Activated CD4-positive, alpha-beta T cell treated with anti-CD3 and anti-CD28 coated beads, Interleukin-10, Interleukin-2, amounts not matched to agents 100 ng/mL and 50 ng/mL, durations not matched to agents 16 hours and 8 hours (primary cell): ENCODE data around the gene CRIP2.

Source experiments
- DNase-seq: peaks from one replicate; pipeline ENCODE4 v3.0.0-alpha.2; 2020

Gene CRIP2, protein sequence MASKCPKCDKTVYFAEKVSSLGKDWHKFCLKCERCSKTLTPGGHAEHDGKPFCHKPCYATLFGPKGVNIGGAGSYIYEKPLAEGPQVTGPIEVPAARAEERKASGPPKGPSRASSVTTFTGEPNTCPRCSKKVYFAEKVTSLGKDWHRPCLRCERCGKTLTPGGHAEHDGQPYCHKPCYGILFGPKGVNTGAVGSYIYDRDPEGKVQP

DNA sequence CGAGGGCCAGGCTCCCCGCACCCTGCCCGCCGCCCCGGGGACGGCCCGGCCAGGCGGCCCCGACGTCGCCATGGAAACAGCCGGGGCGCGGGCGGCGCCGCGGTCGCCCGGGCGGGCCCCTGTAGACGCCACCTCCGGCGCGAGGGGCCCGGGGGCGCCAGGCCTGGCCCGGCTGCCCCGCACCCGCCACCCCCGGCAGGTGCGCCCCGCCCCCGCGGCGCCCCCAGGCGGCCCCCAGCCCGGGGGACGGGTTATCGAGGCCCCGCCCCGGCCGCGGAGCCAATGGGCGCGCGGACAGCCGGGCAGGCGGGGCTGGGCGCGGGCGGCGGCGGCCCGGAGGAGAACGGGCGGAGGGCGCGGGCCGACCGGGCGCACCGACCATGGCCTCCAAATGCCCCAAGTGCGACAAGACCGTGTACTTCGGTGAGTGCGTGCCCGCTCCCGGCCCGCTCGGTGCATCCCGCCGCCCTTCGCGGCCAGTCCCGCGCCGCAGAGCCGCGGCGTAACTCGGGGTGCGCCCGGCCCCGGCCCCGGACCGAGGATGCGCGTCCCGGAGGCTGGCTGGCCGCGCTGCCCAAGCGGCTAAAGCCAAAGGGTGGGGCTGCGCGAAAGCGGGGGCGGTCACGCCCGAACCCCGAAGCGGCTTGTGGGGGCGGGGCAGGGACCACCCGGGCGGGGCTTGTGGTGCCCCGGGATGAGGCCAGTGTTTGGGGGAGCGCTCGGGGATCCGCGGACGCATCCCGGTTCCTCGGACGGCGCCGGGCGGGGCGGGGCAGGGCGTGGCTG is at the start of gene CRIP2:
Gene CRIP2, plus strand, starts transcription at position 339 of the 786 bp plus-strand sequence. Its CDS starts 42 bp downstream, at position 381.
- DNase-seq, result no peak

DNA sequence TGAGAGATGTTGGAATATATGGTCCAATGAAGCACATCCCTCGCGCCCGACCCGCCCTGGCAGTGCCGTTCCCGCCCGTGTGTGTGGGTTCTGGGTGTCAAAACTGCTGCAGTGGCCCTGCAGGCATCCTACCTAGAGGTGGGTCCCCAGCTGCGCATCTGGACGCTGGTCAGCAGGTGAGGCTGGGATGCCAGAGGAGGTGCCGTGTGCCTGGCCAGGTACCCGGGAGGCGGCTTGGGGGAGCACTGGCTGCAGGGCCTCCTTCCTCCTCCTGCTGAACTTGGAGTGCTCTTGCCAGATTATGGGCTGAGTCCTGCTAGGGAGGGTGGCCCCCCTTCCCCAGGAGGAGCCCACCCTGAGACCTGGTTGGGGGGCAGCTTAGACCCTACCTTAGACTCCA is 49.8 kb upstream of the CRIP2 start:
- no peak for DNase-seq

DNA sequence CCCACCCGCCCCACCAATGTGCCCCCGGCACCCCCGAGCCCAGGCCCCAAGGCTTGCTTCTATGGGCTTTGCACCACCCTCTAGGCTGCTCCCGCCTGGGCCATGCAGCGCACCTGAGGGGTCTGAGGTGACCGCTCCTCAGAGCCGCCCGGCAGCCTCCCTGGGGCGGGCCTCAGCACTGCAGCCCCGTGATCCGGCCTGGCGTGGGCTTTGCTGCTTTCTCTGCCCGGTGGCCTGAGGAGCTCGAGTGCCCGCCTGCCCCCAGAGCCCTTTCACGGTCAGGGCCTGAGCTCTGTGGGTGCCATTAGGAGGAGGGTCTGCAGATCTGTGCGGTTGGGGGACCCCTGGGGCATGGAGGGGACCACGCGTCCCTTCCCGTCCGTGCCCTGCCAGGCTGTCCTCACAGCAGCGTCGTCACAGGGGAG is 48.8 kb upstream of the CRIP2 start:
- DNase-seq, result no peak

DNA sequence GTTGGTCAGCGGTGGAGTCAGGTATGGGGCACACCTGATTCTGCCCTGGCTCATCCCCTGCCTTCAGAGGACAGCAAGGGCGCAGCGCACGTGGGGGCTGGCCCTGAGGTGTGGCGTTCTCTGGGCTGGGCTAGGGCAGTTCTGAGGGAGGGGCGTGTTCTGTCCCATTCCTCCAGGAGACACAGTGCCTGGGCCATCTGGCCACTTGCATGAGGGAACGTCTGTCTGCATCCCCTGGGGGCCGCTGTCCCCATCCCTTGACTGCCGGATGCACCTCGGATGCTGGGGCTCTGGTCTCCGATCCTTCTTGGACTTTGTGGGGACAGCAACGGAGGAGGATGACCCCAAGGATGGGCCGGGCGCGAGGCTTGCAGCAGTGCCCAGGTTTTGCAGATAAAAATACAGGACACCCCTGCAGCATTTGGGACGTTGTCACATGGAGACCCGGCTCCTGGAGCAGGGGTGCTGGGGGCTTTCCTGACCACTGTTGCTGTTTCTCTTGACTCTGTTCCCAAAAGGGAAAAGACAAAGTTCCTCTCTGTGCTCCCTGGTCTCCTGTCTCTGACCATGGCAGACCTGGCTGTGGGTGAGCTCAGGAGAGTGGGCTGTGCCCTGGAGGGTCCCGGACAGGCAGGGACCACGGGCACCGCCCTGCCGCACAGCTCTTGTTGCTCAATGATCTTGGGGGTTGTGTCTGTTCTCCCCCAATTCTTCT is 48.0 kb upstream of the CRIP2 start:
- no peak for DNase-seq

DNA sequence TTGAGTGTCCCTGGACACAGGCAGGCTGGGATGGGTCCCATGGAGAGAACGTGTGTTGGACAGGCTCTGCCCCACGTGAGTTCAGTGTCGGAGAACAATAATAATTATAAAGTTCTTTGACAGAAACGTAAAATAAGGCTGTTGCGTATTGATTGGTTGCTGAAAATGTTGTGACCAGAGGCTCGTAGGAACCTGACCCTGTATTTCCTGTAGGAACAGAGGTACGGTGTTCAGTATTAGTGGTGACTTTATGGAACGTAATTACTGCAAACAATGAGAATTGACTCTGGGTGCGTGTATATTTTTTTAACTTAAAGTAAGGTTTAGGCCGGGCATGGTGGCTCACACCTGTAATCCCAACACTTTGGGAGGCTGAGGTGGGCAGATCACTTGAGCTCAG is 47.2 kb upstream of the CRIP2 start:
- DNase-seq, result no peak

DNA sequence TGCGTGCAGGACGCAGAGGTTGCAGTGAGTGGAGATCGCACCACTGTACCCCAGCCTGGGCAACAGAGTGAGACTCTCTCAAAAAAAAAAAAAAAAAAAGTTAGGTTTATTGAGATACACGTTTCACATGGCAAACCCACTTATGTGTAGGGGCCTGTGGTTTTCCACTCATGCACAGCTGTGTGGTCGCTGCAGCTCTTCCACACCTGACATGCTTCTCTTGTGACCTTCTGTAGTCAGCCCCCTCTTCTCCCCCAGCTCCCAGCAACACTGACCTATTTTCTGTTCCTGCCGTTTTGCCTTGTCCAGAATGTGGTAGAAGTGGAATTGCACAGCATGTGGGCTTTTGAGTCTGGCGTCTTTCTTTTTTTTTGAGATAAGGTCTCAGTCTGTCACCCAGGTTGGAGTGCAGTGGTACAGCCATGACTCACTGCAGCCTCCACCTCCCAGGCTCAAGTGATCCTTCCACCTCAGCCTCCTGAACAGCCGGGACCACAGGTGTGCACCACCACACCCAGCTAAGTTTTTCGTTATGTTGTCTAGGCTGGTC is 46.6 kb upstream of the CRIP2 start:
- DNase-seq, result no peak

DNA sequence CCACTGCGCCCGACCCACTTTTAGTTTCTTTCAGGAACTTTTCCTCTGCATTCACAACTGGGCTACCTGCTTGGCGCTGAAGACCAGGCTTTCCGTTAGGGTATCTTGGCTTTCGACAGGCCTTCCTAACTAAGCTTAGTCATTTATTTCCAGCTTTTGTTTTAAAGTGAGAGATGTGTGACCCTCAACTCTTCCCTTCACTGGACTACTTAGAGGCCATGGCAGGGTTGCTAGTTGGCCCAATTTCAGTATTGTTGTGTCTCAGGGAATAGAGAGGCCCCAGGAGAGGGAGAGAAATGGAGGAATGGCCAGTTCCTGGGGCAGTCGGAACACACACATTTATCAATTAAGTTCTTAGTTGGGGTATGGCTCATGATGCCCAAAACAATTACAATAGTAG is 44.6 kb upstream of the CRIP2 start:
- DNase-seq, result no peak

DNA sequence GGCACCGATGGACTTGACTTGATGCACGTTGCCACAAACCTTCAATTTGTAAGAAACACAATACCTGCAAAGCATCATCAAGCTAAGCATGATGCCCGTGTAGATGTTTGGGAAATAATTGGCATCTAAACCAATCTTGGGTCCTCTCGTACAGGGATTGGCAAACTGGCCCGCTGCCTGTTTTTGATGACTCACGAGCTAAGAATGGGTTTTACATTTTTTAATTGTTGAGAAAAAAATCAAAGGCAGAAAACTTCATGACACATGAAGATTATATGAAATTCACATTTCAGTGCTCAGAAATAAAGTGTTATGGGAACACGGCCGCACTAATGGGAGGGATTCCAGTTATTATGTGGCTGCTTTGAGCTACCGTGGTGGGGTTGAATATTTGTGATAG is 44.1 kb upstream of the CRIP2 start:
- DNase-seq, result no peak

DNA sequence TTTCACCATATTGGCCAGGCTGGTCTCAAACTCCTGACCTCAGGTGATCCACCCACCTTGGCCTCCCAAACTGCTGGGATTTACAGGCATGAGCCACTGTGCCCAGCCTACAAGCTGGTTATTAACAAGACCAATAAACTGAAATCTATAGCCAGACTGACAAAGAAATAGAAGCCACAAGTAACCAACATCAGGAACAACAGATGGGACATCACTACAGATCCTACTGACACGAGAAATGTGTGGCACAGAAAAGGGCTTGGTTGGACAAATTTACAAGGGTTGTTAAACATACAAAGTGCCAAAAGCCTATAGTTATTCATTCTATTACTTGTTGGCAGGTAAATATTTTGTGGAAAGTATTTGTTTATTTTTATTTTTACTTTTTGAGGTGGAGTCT is 43.4 kb upstream of the CRIP2 start:
- no peak for DNase-seq

DNA sequence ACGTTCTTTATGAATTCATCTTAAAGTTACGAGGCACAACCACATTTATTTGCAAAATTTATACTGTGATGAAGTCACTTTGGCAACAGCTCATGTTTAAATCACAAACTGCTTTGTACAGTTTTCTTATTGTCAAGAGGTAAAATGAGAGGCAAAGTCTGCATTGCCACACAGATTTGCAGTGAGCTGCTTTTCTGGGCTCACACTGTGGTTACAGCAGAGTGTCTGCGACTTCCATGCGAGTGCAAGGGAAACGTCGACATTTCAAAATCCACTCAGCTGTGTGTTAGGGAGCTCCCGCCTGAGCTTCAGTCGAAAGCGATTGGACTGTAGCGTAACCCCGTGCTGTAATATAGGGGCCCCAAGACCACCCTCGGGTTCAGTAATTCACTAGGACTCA is 42.0 kb upstream of the CRIP2 start:
- no peak for DNase-seq

DNA sequence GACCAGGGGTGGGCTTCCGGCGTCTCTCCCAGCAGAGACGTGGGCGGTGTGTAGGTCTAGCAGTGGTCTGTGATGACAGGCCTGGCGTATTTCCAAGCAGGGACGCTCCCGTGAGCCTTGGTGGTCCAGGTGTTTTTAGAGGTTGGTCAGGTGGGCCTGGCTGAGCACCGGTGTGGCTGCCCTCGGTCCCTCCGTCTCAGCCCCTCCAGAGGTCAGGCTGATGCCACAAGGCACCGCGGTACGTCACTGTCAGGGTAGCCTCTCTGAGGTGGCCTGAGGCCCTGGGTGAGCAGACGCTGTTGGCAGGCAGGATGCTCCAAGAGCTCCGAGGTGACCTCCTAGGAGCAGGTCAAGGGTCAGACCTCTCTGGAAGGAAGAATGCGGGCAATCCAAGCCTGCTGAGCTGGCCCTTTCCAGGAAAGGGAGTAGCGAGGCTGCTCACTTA is 41.4 kb upstream of the CRIP2 start:
- no peak for DNase-seq

DNA sequence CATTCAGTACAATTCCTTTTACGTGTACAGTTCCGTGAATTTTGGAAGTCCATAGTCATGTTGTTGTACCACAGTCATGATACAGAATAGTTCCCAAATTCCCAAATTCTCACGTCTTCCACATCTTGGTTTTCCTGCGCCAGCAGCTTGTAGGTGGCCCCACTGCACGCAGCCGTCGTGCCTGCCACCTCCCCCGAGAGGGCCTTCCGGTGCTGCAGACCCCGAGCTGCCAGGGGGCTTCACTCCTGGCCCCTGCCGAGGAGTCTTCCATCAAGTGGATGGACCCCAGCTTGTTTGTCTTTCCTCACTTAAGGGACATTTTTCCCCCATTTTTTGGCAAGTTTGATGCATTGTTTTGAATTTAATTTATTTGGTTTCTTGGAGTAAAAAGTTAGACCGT is 38.2 kb upstream of the CRIP2 start:
- no peak for DNase-seq

DNA sequence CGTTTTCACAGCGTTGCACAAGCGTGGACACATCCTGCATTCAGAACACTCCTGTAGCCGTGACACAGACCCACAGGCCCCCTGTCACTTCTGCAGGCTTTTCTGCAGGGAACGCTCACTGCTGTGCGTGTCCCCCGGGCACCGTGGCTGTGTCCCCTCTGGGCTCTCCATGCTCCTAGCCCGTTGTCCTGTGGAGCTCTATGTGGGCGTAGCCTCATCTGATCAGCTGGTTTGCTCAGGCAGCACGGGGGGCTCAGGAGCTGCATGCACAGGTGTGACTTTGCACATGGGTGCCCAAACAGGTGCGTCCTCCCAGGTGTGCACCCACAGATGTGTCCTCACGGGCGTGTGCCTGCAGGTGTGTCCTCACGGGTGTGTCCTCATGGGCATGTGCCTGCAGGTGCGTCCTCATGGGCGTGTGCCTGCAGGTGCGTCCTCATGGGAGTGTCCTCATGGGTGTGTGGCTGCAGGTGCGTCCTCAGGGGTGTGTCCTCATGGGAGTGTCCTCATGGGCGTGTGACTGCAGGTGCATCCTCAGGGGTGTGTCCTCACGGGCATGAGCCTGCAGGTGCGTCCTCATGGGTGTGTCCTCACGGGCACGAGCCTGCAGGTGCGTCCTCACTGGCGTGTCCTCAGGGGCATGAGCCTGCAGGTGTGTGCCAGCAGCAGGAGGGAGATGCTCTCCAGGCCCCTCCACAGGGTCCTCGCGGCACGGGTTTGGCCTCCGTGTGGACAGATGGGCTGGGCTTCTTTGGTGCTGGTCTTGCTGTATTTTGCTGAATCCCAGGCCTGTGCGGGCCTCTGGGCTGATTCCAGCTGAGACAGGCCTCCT is 37.5 kb upstream of the CRIP2 start:
- no peak for DNase-seq

DNA sequence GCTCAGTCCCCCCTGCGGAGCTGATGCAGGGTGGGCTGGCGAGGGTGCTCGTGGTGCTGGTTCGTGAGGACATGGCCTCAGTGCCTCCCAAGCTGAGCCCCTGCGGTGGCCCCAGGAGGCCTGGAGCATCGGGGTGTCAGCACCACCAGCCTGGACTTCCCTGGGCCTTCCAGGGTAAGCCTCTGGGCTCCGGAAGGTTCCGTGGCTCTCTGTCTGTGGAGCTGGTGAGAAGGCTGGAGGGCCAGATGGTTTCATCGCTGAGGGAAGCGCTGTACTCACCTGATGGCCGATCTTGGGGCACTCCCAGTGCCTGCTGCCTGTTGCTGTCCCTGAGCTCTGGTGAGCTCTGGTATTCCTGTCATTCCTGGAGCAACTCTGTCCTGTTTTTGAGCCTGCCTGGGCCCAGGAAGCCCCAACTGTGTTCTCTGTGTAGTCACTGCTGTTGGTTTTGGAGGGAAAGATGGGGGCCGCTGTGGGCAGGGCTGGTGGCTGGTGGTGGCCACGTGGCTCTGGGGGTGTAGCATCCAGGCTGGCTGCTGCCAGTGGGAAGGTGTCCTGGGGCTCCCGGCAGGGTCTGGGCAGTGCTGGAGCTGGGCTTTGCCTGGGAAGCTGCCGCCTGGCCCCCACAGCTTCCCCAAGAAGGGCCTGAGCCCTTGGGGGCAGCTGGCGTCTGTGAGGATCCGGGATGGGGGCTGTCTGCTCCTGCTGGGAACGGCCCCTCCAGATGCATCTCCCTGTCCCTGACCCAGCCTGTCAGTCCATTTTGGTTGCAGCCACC is 36.7 kb upstream of the CRIP2 start:
- no peak for DNase-seq

DNA sequence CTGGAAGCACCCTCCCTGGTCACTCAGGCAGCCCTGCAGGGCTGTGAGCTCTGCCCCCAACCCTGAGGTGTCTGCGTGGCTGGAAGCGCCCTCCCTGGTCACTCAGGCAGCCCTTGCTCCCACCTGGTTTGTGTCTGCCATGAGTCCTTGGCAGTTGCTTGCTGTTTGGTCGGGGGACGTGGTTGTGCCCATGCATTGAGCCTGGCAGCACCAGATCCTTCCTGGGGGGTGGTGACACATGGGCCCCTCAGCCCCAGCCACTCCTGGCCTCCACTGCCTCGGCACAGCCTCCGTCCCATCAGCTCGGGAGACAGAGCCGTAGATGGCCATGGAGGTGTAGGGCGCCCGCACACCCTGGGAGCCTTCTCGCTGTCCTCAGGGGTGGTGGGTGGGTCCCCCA is 35.4 kb upstream of the CRIP2 start:
- no peak for DNase-seq

DNA sequence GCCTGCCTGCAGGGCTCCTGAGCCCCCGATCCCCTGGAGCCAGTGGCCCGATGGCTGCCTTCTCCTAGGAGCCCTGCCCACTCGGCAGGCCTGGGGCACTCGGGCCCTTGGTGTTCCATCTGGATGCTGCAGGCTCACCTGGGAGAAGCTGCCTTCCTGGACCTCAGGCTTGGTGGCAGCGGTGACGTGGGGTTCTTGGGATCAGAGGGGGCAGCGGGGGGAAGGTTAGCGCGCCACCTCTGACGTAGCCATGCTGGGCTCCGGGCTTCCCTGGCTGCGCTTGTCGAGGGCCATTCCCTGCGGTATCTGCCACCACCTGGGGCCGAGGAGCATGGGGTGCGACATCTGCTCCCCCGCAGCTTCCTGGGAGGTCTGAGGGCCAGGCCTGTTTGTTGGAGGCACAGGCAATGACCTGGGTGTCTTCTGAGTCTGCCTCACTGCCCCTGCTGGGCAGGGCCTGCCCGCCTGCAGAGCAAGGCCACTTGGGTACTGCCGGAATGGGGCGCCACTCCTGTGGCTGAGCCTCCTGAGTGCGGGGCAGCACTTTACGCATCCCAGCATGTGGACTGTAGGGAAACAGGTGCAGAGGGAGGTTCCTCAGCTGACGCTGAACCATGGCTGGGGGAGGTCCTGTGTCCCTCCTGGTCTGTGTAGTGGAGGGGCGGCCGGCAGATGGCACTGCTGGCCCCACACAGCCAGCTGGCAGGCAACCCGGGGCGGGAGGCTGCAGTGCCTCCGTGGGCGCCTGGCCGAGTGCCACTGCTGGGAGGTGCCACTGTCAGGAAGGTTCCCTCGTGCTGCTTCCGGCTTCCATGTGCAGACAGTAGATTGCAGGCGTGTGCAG is 34.7 kb upstream of the CRIP2 start:
- DNase-seq, result no peak

DNA sequence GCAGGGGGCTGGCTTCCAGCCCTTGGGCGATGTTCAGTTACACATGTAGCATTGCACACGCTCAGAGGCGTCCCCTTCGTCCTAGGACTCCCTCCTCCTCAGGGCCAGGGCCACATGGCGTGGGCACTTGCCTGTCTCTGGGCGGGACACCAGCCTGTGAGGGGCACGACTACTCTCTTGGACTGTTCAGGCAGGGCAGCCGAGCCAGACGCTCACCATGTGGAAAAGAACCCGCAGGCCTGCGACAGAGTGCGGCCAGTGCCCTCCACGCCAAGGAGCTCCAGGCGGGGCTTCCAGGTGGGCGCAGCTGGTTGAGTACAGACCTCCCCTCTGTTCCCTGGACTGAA is 34.1 kb upstream of the CRIP2 start:
- DNase-seq, result no peak

DNA sequence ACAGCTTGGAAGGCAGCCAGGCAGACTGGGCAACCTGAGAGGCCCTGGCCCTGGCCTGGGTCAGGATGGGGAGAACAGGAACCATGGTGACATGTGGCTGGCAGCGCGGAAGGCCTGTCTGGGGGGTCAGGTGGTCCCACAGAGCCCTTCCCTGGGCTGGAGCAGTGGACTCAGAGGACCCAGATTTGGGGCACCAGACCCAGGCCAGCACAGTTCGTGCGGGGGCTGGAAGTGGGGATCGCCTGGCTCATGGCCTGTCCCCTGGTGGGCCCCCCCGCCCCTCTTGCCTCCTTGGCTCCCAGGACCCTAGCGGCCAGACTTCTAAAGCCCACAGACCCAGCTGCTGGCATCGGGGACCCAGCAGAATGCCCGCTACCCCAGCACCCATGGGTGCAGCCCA is 33.6 kb upstream of the CRIP2 start:
- no peak for DNase-seq

DNA sequence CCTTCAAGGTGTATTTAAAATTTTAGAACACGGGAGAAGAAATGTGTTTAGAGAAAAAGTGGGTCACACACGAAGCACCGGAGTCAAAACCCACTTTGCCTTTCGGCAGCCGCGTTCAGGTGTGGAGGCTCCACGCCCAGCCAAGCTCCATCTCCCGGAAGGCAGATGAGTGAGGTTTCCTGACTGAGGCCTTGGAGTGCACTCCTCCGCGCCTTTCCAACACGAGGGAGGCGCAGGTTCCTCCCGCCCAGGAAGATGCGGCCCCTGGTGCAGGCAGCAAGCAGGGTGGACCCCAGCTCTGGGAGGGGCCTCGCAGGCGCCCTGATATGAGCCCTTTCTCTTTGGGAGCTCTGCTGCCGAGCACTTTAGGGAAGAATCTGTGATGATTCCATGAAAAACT is 32.5 kb upstream of the CRIP2 start:
- DNase-seq, result no peak

DNA sequence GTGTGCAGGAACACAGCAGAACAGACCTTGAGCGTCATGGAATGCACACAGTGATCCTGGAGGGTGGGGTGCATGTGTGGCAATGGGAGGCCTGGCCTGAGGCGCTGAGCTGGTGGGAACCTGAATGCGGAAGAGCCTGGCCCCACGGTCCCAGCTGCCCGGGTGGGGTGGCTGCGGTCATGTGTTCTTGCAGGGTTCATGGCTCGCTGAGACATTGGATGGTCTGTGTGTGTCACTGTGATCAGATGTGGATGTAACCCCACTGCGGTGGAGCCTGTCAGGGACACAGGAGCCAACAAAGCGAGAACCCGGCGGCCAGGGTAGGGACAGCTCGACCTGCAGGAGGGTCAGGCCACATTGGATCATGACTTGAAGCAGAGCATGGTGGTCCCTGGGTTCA is 31.8 kb upstream of the CRIP2 start:
- DNase-seq, result no peak

DNA sequence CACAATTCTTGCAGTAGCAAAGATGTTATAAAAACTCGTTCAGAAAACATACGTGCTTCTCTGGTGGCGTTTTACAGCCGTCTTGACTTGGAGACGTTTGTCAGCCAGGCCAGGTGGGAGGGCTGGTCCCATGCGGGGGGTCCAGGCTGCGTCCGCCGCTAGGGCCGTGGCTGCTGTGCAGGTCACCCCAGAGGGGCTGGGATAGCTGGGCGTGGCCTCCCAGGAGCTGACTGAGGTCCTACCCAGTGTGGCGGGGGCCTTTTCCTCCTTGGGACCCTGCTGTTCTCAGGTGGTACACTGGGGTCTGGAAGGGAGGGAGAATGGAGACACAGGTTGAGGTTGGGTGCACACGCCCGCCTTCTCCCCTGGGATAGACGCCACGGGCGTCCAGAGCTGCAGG is 29.8 kb upstream of the CRIP2 start:
- no peak for DNase-seq
